NCI-H1048 (cell line): ENCODE data around the gene HPN.
"Not testable (repeated sequence)": the region's sequence is repeated elsewhere in the genome, so short reads cannot be mapped to it uniquely, and the experiment has no call there.

ENCODE experiments used
- DNase-seq: peaks from one replicate; lab custom pipeline; 2025; lab: John Stamatoyannopoulos, UW

HPN gene

GRCh38 chr19:35042954-35043604 is 1.6 kb downstream of the HPN start:
- no peak for DNase-seq

DNA sequence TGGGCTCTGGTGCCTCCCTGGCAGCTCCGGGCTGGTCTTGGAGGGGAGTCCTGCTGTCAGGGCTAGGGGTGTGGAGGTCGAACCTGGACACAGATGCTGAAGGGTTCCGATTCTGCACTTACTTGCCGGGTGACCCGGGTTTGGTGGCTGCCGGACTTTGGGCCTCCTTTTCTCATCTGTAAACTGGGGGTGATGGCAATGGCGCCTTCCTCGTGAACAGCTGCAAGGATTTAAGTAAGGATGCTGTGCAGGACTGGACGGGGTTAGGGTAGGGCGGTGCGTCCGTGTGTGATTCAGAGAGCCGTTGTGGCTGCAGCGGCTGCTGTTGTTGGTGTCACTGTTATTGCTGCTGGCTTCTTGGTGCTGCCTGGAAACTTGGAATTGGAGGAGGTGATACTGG is 2.4 kb downstream of the HPN start:
- DNase-seq: no peak

- DNase-seq: no peak
Observed at GRCh38 chr19:35044317-35045117, 3.0 kb downstream of the HPN start.

- DNase-seq: no peak
Observed at GRCh38 chr19:35045667-35046300, 4.3 kb downstream of the HPN start.

DNA sequence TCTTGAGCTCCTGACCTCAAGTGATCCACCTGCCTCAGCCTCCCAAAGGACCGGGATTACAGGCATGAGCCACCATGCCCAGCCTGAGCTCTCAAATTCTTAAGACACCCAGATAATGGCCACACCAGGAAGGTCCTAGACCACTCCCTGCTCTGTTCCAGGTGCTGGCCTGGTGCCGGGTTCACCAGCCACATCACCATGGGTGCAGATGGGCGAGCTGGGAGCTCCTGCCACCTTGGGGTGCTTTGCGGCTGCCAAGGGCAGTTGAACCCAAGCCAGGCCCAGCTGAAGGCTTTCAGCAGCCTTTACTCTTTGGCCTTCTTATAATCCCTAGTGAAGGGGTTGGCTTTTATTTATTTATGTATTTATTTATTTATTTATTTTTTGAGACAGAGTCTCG is 4.9 kb downstream of the HPN start:
- DNase-seq: no peak

- DNase-seq: no peak
Observed at GRCh38 chr19:35048911-35049411, 7.4 kb downstream of the HPN start.

- DNase-seq: no peak
Observed at GRCh38 chr19:35049456-35049855, 7.9 kb downstream of the HPN start.

- not testable (repeated sequence) for DNase-seq
Observed at GRCh38 chr19:35050662-35051061, 9.1 kb downstream of the HPN start.

- not testable (repeated sequence) for DNase-seq
Observed at GRCh38 chr19:35051268-35051667, 9.7 kb downstream of the HPN start.

GRCh38 chr19:35051796-35052195 is 10.3 kb downstream of the HPN start:
- DNase-seq: no peak

DNA sequence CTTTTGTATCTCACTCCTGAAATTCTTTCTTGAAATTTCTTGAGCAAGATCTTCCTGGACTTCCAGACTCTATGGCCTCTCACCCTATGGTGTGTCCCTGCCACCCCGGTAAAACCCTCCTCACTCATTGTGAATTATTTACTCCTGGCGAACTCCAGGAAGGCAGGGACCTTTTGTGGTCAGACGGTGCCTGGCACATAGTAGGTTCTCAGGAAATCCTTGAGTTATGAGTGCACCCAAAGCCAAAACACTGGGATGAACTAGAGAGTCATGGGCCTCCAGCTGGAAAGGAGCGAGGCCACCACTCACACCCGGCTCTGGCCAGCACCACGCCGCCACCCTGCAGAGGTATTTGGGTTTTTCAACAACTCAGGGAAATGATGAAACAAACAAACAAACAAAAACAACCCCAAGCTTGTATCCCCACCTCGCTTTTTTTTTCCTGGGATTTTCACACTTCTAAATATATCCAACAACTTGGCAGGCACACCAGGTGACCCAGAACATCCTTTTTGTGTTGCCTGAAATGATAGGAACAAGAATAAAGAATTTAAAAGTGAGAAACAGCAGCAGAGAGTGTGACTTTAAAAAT is 11.2 kb downstream of the HPN start:
- no peak for DNase-seq

DNA sequence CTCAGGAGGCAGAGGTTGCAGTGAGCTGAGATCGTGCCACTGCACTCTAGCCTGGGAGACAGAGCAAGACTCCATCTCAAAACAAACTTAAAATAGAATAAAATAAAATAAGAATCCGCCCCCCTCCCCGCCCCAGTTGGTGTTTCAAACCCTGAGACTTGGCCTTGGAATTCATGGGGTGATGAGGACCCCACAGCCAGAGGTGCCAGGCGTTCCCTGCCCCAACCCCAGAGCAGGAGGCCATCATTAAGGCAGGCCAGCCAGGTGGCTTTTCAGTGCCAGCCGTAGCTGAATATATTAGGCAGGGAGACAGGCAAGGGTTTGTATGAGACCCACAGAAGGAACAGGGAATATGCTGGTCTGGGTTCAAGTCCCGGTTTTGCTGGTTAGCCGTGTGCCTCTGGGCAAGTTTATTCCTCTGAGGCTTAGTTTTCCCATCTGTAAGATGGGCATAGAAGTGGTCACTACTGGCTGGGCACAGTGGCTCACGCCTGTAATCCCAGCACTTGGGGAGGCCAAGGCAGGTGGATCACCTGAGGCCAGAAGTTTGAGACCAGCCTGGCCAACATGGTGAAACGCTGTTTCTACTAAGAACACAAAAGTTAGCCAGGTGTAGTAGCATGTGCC is 12.3 kb downstream of the HPN start:
- DNase-seq: no peak

GRCh38 chr19:35054626-35055025 is 13.1 kb downstream of the HPN start:
- DNase-seq: no peak

GRCh38 chr19:35055715-35056179 is 14.2 kb downstream of the HPN start:
- no peak for DNase-seq

GRCh38 chr19:35056513-35057063 is 15.1 kb downstream of the HPN start:
- no peak for DNase-seq

- DNase-seq: no peak
Observed at GRCh38 chr19:35058370-35058769, 16.8 kb downstream of the HPN start.

GRCh38 chr19:35059006-35059798 is 17.7 kb downstream of the HPN start:
- no peak for DNase-seq

- DNase-seq: no peak
Observed at GRCh38 chr19:35059799-35060091, 18.2 kb downstream of the HPN start.

GRCh38 chr19:35060160-35060855 is 18.8 kb downstream of the HPN start:
- no peak for DNase-seq

DNA sequence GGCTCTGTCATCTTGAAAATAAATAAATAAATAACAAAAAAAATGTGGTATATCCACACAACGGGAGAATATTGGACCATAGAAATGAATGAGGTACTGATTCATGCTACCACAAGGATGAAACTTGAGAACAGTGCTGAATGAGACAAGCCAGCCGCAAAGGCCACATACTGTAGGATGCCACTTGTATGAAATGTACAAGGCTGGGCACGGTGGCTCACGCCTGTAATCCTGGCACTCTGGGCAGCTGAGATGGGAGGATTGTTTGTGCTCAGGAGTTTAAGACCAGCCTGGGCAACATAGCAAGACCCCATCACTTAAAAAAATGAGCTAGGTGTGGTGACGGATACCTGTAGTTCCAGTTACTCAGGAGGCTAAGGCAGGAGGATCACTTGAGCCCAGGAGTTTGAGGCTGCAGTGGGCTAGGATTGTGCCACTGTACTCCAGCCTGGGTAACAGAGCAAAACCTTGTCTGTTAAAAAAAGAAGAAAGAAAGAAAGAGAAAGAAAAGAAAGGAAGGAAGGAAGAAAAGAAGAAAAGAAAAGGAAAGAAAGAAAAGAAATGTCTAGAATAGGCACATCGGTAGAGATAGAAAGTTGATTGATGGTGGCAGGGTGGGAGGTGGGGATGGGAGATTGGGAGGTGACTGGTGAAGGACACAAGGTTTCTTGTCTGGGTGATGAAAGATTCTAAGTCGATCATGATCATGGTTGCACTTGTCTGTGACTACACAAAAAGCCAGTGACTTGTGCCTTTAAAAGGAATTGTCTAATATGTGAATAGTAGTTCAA is 20.3 kb downstream of the HPN start:
- no peak for DNase-seq
